HT-29 (cell line): ENCODE results near the gene ETFDH. TPM values are rescaled to one million over a fixed set of nuclear protein-coding genes. Genes with fewer than 3 reads are reported as not detected.
"Not testable (repeated sequence)": the region's sequence is repeated elsewhere in the genome, so short reads cannot be mapped to it uniquely, and the experiment has no call there.

ENCODE experiments used
- DNase-seq: peaks from one replicate; pipeline ENCODE4 v3.0.0-alpha.2; 2015; ENCODE audit warnings: low spot score
- total RNA-seq: library from RNA; depleted of rRNA; stranded (reverse); fragments of >200 nt; shearing (Covaris generic); gene quantifications from 2 replicates; pipeline ENCODE4 v1.2.3, GENCODE V29; 2014; rRNA removed

The ETFDH gene
- total RNA-seq = 4.8 and 5.3 TPM in 2 replicates

DNA sequence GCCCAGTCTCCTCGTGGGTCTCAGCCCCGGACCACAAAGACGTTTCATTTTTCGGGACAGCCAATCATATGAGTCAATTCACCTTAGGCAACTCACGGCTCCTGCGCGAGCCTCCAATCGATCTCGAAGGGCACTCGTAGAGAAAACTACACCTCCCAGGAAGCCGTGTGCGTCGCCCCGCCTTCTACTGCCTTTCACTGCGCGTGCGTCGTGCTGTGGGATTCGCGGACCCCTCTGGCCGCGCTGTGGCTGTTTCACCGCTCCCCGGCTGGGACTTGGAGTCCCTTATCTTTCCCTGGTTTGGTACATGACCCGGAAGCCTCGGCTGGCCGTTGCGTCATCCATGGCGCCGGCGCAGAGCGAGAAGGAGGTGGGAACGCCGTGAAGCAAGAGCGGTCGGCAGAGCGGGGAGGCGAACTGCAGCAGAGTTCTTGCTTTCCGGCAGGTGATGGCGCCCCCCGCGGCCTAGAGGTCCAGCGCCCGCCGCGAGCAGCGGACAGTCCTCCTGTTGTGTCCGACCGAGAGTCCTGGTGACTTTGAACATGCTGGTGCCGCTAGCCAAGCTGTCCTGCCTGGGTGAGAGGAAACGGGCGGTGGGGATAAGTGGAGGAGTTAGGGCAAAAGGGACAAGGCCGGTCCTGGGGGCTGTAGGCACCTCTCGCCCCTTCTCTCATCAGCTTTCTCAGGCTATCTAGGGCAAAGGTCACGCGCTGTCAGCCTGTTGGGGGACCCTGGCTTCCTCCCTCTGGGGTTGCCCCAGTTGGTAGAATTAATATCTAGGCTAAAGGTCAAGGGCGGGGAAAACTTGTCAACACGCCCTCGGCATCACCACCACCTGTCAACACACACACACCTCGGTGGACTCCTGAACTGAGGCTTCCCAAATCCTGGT, at the start of gene ETFDH:
TSS of gene ETFDH (plus strand) at position 382 of the 892 bp plus-strand sequence. CDS start at position 543, 161 bp downstream.
- peak; percentile 95 for DNase-seq

DNA sequence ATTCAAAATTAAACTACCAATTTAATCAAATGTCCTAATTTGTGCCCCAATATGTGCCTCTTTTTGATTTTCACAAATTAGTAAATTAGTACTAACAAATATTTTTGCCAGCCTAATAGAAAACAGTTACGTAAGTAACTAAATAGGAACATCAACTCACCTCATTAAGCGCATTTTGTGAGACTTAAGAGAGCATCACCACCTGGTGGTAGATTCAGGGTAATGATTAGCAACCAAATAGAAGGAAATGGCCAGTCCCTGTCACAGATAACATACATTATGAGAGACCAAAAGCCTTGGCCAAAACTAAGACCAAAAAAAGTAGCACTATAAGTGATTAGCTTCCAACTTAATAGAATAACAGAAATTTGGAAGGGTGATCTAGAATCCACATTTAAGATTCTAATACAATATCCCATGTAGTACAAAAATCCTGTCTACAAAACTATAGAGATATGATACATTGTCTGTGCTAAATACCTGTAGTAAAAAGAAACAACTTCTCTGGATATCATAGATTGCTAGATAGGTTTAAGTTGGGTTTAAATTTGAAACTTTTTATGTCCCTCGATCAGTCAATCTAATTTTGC, 47.1 kb upstream of the ETFDH start:
- DNase-seq = peak; percentile 59

DNA sequence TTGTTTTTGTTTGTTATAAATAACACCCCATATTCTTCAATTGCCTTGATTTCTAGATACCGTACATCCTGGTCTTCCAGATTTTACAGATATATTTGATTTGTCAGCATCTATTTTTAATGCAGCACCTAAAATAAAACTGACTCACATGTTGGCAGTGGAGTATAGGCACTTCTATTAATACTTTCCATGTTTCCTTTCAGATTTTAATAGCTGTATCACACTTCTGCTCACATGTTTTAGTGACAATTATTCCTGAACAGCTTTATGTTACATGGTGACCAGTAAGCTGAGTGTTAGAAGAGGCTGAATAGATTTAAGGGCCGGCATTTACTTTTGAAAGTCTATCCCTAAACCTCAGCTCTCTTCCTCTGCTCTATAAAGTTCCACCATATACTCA, 46.6 kb upstream of the ETFDH start:
- DNase-seq = no peak

DNA sequence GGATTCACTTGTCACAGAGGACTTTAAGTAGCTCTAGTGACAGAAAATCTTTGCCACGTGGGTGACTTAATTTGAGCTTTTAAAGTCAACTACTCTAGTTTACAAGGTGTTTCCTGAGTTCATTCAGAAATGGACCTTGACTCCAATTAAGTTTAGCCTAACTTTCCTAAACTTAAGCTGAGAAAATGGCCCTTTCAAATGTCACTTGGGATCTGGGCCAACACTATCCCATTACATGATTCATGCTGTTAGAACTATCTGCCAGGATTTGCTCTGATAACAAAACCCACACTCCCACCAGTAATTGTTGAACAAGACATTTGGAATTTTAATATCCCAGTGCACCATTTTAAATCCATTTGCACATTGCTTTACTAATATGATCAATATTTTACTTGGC, 41.2 kb upstream of the ETFDH start:
- no peak for DNase-seq

DNA sequence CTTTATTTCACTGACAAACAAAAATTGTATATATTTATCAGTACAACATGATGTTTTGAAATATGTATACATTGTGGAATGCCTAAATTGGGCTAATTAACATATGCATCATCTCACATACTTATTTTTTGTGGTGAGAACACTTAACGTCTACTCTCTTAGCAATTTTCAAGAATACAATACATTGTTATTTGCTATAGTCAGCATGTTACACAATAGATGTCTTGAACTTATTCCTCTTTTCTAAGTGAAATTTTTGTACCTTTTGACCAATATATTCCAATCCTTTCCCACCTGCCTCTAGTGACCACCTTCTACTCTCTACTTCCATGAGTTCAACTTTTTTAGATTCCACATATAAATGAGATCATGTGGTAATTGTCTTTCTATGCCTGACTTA, 35.5 kb upstream of the ETFDH start:
- no peak for DNase-seq

DNA sequence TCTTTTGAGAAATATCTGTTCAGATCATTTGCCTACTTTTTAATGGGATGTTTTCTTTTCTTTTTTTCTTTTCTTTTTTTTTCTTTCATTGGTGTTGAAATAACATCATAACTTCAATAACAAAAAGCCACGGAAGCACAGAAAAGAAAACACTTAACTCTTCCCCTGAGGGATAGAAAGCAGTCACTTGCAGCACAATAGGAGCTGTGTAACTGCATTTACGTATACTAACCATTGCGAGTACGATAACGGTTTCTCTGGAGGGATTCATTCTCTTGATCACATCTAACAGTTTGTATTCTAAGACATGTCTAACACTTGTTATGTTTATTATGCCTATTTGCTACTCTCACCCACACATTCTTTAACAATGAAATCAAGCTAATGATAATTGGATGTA, 27.7 kb upstream of the ETFDH start:
- DNase-seq = no peak

DNA sequence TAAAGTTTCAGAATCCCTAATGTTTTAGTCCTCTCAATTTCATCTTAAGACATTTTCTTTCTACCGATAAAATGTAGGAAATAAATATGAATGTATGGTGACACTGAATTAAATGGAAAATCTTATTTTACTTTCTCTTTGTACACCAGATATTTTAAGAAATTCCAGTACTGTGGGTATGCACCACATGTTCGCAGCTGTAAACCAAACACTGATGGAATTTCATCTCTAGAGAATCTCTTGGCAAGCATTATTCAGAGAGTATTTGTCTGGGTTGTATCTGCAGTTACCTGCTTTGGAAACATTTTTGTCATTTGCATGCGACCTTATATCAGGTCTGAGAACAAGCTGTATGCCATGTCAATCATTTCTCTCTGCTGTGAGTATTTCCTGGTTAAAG, 27.3 kb upstream of the ETFDH start:
- DNase-seq = no peak

DNA sequence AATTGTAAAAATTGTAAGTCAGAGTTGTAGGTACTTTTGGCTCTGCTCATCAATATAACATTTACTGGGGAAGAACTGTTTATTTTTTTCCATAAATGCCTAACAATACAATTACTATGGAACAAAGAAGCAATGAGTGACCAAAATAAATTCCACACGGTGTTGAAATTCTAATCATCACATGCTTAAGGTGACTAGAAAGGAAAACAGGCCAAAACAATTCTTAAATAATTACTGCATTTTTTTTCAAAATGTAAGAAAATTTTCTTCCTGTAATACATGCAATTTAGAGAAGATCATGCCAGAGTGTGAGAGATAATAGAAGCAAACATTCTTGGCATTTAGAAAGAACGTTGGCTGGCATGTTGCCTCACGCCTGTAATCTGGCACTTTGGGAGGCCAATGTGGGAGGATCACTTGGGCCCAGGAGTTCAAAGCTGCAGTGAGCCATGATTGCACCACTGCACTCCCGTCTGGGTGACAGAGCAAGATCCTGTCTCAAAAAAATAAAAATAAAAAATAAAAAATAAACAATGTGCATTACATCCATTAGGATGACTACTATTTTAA, 22.9 kb upstream of the ETFDH start:
- no peak for DNase-seq

DNA sequence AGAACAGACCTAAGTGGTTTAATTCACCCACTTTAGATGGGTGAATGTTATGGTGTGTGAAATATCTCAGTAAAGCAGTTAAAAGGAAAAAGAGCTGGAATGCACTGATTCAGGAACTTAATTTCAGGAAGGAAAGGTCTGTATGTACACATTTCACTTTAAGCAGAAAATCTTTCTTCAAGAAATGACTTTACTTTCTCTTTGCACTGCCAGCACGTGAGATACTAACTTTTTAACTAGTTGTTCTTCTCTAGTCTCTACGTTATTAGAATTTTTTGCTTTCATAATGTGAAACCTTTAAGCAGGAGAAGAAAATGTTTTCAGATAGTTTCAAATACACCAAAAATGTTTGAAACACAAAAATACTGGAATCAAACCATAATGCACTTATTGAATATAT, 19.2 kb upstream of the ETFDH start:
- no peak for DNase-seq

DNA sequence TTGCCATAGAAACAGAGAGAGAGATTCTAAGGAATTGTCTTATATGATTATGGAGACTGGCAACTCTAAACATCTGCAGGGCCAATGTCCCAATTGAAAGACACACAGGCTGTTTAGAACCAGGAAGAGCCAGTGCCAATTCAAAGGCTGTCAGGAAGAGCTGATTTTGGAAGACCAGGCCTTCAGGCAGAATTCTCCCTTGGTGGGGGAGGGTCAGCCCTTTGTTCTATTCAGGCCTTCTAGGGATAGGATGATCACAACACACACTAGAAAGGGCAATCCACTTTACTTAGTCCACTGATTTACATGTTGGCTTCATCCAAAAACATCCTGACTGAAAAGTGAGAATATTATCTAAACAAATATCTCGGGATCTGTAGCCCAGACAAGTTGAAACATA, 15.7 kb upstream of the ETFDH start:
- DNase-seq = no peak

DNA sequence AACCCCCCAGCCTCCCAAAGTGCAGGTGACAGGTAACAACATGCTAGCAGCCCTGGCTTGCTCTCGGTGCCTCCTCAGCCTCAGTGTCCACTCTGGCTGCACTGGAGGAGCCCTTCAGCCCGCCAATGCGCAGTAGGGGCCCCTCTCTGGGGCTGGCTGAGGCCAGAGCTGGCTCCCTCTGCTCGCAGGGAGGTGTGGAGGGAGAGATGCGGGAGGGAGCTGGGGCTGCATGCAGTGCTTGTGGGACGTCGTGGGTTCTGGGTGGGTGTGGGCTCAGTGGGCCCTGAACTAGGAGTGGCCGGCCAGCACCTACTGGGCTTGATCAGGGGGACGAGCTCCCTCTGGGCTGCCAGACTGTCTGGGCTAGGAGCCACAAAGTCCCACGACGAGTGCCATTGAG, 14.8 kb upstream of the ETFDH start:
- no peak for DNase-seq

DNA sequence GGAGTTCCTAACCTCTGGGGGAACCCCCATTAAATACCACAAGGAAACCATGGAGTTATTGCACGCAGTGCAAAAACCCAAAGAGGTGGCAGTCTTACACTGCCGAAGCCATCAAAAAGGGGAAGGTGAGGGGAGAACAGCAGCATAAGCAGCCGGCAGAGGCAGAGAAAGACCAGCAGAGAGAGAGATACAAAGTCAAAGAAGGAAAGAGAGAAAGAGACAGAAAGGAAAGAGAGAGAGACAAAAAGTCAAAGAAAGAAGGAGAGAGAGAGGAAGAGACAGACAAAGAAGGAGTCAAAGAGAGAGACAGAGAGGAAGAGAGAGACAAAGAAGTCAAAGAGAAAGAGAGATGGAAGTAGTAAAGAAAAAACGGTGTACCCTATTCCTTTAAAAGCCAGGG, 8.8 kb upstream of the ETFDH start:
- not testable (repeated sequence) for DNase-seq

DNA sequence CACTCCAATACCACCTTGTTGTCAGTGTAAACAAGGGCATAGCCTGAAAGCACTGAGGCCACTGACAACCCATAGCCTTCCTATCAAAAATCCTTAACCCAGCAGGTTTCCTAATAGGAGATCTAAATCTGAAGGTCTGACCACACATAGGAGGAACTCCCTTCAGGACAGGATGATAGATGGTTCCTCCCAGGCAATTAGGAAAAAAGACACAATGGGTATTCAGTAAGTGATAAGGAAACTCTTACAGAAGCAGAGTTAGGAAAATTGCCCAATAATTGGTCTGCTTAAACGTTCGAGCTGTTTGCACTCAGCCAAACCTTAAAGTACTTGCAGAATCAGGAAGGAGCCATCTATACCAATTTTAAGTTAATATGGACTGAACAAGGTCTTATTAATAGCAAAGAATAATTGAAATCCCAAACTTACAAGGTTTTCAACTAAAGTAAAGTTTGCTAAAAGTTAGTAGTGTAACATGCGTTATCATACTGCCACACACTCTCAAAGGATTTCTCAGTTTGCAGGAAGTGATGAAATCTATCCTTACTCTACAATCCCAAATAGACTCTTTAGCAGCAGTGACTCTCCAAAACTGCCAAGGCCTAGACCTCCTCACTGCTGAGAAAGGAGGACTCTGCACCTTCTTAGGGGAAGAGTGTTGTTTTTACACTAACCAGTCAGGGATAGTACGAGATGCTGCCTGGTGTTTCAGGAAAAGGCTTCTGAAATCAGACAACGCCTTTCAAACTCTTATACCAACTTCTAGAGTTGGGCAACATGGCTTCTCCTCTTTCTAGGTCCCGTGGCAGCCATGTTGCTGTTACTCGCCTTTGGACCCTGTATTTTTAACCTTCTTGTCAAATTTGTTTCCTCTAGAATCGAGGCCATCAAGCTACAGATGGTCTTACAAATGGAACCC, 8.1 kb upstream of the ETFDH start:
- not testable (repeated sequence) for DNase-seq

DNA sequence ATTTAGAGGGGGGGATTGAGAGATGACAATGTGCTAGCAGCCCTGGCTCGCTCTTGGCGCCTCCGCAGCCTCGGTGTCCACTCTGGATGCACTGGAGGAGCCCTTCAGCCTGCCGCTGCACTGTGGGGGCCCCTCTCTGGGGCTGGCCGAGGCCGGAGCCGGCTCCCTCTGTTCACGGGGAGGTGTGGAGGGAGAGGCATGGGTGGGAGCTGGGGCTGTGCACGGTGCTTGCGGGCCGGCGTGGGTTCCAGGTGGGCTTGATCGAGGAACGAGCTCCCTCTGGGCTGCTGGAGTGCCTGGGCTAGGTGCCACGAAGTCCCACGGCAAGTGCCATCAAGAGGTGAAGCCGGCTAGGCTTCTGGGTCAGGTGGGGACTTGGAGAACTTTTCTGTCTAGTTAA, 7.3 kb upstream of the ETFDH start:
- no peak for DNase-seq

DNA sequence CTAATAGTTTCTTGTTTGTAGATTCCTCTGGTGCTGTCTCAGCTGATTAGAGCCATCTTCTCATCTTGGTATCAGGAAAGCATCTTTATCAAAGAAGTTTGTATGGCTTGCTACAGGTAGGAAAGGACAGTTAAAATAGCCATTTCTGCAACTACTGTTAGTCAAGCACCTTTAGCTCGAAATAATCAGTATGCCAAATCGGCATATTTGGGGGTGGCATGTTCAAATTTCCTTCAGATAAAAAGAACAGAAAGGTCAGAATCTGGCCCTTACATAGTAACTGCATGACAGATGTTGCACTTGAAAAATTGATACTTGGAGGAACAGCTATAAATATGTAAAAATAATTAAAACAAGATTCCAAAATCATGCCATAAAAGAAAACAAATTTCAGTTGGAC, 5.2 kb upstream of the ETFDH start:
- DNase-seq = no peak

DNA sequence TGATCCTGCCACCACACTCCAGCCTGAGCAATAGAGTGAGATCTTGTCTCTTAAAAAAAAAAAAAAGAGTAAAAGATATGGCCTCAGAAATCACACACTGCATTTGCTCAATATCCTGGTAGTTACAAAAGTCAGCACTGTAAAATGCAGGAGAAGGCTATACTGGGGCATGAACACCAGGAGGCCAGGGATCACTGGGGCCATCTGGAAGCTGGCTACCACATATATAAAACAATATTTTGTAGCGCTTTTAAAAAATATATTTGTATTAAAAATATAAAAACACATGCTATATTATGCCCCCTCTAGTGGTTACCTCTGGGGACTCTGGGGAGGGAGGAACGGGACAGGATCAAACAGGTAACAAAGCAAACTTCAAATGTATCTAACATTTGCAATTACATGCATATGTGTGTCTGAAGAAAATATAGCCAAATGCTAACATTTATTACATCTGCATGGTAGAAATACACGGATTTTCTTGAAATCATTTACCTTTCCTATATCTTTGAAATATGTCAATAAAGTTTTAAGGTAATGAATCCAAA, 4.4 kb upstream of the ETFDH start:
- DNase-seq = peak; percentile 31

DNA sequence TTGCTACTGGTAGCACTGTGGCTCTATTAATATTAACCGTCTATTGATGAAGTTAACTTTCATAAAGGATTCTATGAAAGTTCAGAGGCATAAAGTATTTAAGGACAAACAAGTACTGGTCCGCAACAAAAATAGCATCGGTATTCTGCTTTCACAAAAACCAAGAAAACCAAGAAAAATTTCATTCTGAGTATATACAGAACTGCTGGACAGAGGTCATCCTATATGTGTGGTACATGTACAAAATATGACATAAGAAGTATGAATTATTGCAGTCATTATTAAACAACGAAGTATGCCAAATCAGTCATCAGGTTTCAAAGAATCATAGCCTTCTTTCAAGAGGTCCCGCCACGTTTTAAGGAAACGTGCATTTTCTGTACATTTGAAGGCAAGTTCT, 2.8 kb upstream of the ETFDH start:
- no peak for DNase-seq

DNA sequence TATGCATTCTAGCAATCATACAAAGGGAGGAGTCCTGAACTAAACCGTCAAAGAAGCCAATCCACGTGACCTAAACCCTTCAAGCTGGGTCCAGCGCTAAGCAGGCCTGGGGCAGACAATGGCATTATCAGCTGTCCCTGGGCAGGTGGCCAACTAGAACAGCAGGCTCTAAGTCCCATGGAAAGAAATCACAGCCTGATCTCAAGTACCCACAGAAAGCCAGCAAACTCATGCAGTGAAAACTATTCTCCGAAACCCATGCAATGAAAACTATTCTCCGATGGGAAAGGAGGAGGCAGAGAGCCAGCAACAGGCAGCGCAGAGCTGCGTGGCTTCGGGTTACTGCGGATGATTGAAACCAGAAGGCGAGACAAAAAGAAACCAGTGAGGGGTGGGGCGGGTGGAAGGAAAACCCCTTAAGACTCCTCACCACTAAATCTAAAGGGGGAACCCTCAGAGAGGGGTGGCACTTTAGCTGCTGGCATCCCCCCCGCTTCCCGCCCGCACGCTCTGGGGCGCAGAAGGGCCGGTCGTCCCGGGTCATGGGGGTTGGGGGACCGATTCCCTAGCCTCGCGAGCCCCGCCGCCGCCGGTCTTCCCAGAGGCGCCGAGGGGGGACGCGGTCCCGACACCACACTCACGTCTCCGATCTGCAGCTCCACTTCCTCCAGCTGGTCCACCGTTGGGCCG, 976 bp upstream of the ETFDH start:
- peak; percentile 74 for DNase-seq

DNA sequence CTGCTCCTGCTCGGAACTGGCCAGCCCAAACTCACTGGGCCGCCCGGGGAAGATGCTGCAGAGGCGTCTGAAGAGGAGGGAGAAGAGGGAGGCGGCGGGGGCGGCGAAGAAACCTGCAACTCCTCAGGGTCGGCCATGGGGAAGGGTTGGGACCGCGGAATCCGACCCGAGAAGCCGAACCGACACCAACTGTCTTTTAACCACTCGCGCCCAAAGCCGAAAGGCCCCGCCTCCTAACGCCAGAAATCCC, 506 bp upstream of the ETFDH start, which contains the start of gene C4orf46:
TSS of gene C4orf46 (minus strand) at position 223 of the 250 bp plus-strand sequence. CDS start at position 137, 86 bp downstream.
- DNase-seq = no peak

DNA sequence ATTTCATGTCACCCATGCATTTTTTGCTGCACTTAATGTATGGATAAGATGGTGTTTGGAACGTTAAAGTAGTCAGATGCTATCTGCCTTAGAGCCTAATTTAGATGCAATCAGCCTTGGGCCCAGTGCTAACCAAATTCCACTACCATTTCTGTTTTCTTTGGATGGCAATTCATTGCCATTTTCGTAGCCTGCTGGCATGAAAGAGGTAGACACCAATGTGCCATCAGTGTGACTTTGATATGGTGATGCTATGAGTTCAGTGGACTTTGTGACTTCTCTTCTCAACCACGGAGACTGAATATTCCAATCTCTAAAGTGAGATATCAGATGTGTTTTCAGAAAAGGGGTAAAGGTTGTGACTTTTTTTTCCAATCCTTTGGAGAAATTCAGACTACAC, 1.5 kb downstream of the ETFDH start:
- DNase-seq = no peak

DNA sequence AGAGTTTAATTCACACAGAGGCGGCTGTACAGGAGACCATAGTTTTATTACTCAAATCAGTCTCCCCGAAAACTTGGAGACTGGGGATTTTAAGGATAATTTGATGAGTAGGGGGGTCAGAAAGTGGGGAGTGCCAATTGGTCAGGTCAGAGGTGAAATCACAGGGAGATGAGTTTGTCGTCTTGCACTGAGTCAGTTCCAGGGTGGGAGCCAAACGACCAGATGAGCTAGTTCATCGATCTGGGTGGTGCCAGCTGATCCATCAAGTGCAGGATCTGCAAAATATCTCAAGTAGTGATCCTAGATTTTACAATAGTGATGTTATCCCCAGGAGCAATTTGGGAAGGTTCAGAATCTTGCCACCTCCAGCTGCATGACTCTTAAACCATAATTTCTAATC, 4.0 kb downstream of the ETFDH start:
- no peak for DNase-seq
